ENCODE data around the gene ST14. TPM values are rescaled to one million over a fixed set of nuclear protein-coding genes. Genes with fewer than 3 reads are reported as not detected.
"Not testable (repeated sequence)": the region's sequence is repeated elsewhere in the genome, so short reads cannot be mapped to it uniquely, and the experiment has no call there.

ST14 gene
- total RNA-seq, 1 donor from 2014 or later, result 1.4 TPM

GRCh38 chr11:130249371-130249770 lies 89.8 kb downstream of the ST14 start:
- no peaks in the 10 kb centered on the region for H3K27me3 Mint-ChIP-seq (ENCODE audit: insufficient read depth, low read depth)
- H4K20me1 ChIP-seq (ENCODE audit: low read depth), result no peaks in the 10 kb centered on the region

DNA sequence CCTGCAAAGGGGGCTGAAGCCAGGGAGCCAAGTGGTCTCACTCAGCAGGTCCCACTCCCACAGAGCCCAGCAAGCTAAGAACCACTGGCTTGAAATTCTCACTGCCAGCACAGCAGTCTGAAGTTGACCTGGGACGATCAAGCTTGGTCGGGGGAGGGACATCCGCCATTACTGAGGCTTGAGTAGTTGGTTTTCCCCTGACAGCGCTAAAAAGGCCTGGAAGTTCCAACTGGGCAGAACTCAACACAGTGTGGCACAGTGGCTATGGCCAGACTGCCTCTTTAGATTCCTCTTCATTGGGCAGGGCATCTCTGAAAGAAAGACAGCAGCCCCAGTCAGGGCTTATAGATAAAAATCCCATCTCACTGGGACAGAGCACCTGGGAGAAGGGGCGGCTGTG lies 90.3 kb downstream of the ST14 start:
- not testable (repeated sequence) for H3K27ac Mint-ChIP-seq; DNase-seq (ENCODE audit: low spot score)
- H3K79me2 ChIP-seq (ENCODE audit: low read depth), result peaks cover 46% of the 10 kb centered on the region

More at GRCh38 chr11:130249371-130249770, 89.8 kb downstream of the ST14 start:
- Histone ChIP-seq H3K9ac (no peak overlapping the region), H3K9me3 (ENCODE audit: low read depth) (no peaks in the 10 kb centered on the region), H3K27ac (no peak overlapping the region), H3K4me3 (no peak overlapping the region), H3K4me2 (no peak overlapping the region), H3F3A (ENCODE audit: low read depth) (no peaks in the 10 kb centered on the region), H3K36me3 (no peaks in the 10 kb centered on the region), H3K4me1 (no peaks in the 10 kb centered on the region), H2AFZ (replicated peaks) (no peak overlapping the region), H3K27me3 (no peaks in the 10 kb centered on the region), H3K79me2 (ENCODE audit: low read depth) (peaks cover 46% of the 10 kb centered on the region)
- H3K4me3 Mint-ChIP-seq, result no peak overlapping the region
- TF ChIP-seq EZH2phosphoT487 (IDR thresholded peaks at IDR 0.05), result no peak
- TF ChIP-seq, protein P1, sequence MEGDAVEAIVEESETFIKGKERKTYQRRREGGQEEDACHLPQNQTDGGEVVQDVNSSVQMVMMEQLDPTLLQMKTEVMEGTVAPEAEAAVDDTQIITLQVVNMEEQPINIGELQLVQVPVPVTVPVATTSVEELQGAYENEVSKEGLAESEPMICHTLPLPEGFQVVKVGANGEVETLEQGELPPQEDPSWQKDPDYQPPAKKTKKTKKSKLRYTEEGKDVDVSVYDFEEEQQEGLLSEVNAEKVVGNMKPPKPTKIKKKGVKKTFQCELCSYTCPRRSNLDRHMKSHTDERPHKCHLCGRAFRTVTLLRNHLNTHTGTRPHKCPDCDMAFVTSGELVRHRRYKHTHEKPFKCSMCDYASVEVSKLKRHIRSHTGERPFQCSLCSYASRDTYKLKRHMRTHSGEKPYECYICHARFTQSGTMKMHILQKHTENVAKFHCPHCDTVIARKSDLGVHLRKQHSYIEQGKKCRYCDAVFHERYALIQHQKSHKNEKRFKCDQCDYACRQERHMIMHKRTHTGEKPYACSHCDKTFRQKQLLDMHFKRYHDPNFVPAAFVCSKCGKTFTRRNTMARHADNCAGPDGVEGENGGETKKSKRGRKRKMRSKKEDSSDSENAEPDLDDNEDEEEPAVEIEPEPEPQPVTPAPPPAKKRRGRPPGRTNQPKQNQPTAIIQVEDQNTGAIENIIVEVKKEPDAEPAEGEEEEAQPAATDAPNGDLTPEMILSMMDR (IDR thresholded peaks at IDR 0.05), result no peak
- no peak for TF ChIP-seq EZH2 (IDR thresholded peaks at IDR 0.05)
- peaks cover 19% of the 10 kb centered on the region for H3K36me3 Mint-ChIP-seq
- DNase-seq (ENCODE audit: low spot score), result no peak
- H3K27ac Mint-ChIP-seq, result no peak overlapping the region
- peaks cover 6% of the 10 kb centered on the region for H3K4me1 Mint-ChIP-seq
- H3K9me3 Mint-ChIP-seq, result peaks cover 14% of the 10 kb centered on the region

GRCh38 chr11:130251763-130252162 lies 92.2 kb downstream of the ST14 start:
- not testable (repeated sequence) for H2AFZ ChIP-seq (replicated peaks); H3K27ac ChIP-seq; H3K36me3 ChIP-seq; H3K27me3 ChIP-seq; H3K4me1 Mint-ChIP-seq; H3K4me2 ChIP-seq; H4K20me1 ChIP-seq (ENCODE audit: low read depth); H3K27ac Mint-ChIP-seq; H3K4me3 ChIP-seq; H3F3A ChIP-seq (ENCODE audit: low read depth); H3K4me3 Mint-ChIP-seq; H3K4me1 ChIP-seq; H3K27me3 Mint-ChIP-seq (ENCODE audit: insufficient read depth, low read depth); H3K9me3 ChIP-seq (ENCODE audit: low read depth); H3K9ac ChIP-seq; DNase-seq (ENCODE audit: low spot score)
- H3K79me2 ChIP-seq (ENCODE audit: low read depth), result peaks cover 63% of the 10 kb centered on the region
- Mint-ChIP-seq H3K9me3 (peaks cover 28% of the 10 kb centered on the region), H3K36me3 (peaks cover 29% of the 10 kb centered on the region)

More for the DNA sequence above, 90.3 kb downstream of the ST14 start:
- not testable (repeated sequence) for H3F3A ChIP-seq (ENCODE audit: low read depth); H3K4me1 ChIP-seq; H2AFZ ChIP-seq (replicated peaks); H3K9me3 ChIP-seq (ENCODE audit: low read depth); H3K4me3 Mint-ChIP-seq; H3K4me1 Mint-ChIP-seq; H3K27me3 Mint-ChIP-seq (ENCODE audit: insufficient read depth, low read depth); H3K36me3 ChIP-seq; H3K27me3 ChIP-seq; H3K27ac ChIP-seq; H3K4me3 ChIP-seq; H4K20me1 ChIP-seq (ENCODE audit: low read depth); H3K4me2 ChIP-seq; H3K9ac ChIP-seq
- Mint-ChIP-seq H3K9me3 (peaks cover 14% of the 10 kb centered on the region), H3K36me3 (peaks cover 19% of the 10 kb centered on the region)

Small RNAs within 50 kb of the gene (small RNA-seq; reads per million reads assigned to genes)
- not detected for gene RF00015

Other genes starting within 250 kb of the ST14 start
- 14.2 and 16.3 TPM in 2 replicates for gene PRDM10, start 156.9 kb upstream of the ST14 start, total RNA-seq (ENCODE audit: low replicate concordance)
- gene APLP2, start 89.9 kb upstream of the ST14 start, total RNA-seq (ENCODE audit: low replicate concordance), result 448 and 455 TPM in 2 replicates
- 42.1 and 43.6 TPM in 2 replicates for gene ZBTB44, start 155.1 kb downstream of the ST14 start, total RNA-seq (ENCODE audit: low replicate concordance)